Panc1 (cell line): ENCODE data around the gene REN. TPM values are rescaled to one million over a fixed set of nuclear protein-coding genes. Genes with fewer than 3 reads are reported as not detected.
A peak's percentile ranks its signal among the peaks of the same experiment; 100 is the strongest.

Experiments used
- ATAC-seq: fragments of 200-7000 bp; cut with Tn5 transposase; 2 replicates; pipeline ENCODE4 v1.9.1; 2020; ENCODE audit warnings: mild to moderate bottlenecking, moderate library complexity
- BruUV-seq: library from RNA; stranded (reverse); fragments of 400-500 nt; replicated peaks from 2 replicates; lab custom pipeline; 2021; lab: Mats Ljungman, UMichigan
- CTCF ChIA-PET: fragments of 300-600 bp; sonication (Branson Sonifier 250); formaldehyde crosslinking; loops from one replicate; lab custom pipeline; 2022; ENCODE audit warnings: antibody characterized with exemption; lab: Charles Lee
- POLR2A ChIA-PET: fragments of 300-600 bp; sonication (Branson Sonifier 250); formaldehyde crosslinking; loops from one replicate; lab custom pipeline; 2022; ENCODE audit warnings: antibody characterized with exemption; lab: Charles Lee
- DNase-seq: peaks from one replicate; pipeline ENCODE4 v3.0.0-alpha.2; 2010; ENCODE audit warnings: low read depth, low spot score
- H3K27ac ChIP-seq: 2 replicates; pipeline ENCODE4 v1.5.1; 2011; ENCODE audit warnings: mild to moderate bottlenecking, low read length, inconsistent platforms
- H3K27me3 ChIP-seq: fragments of 200-500 bp; sonication (Bioruptor generic); 2 replicates; pipeline ENCODE4 v1.6.0; 2014; ENCODE audit warnings: low read length, inconsistent platforms; ENCODE audit not compliant: control insufficient read depth, insufficient read depth
- H3K36me3 ChIP-seq: fragments of 200-500 bp; sonication (Bioruptor generic); 2 replicates; pipeline ENCODE4 v1.5.1; 2014; ENCODE audit warnings: inconsistent platforms, mild to moderate bottlenecking, low read length, moderate library complexity; ENCODE audit not compliant: control insufficient read depth, insufficient read depth
- H3K4me1 ChIP-seq: 2 replicates; pipeline ENCODE4 v1.5.1; 2011; ENCODE audit warnings: inconsistent platforms, mild to moderate bottlenecking, low read length, moderate library complexity; ENCODE audit not compliant: control insufficient read depth, insufficient read depth
- H3K4me3 ChIP-seq, 2 experiments: 2 replicates each; pipeline ENCODE4 v1.5.1; 2011 to 2012; ENCODE audit warnings: low read depth in 2 of 2, low read length in 2 of 2, mild to moderate bottlenecking in 2 of 2, inconsistent platforms in 1 of 2, moderate library complexity in 1 of 2
- H3K9me3 ChIP-seq: fragments of 200-500 bp; sonication (Bioruptor generic); 2 replicates; pipeline ENCODE4 v1.5.1; 2014; ENCODE audit warnings: low read depth, mild to moderate bottlenecking, inconsistent platforms, low read length, moderate library complexity; ENCODE audit not compliant: control insufficient read depth, insufficient read depth
- POLR2AphosphoS5 ChIP-seq: IDR thresholded peaks from 2 replicates; pipeline ENCODE4 v1.6.1; 2012; ENCODE audit warnings: mild to moderate bottlenecking, low read depth, low read length, moderate library complexity
- SIN3A ChIP-seq: IDR thresholded peaks from 2 replicates; pipeline ENCODE4 v1.6.1; 2012; ENCODE audit warnings: low read depth, mild to moderate bottlenecking, low read length, moderate library complexity, borderline replicate concordance; ENCODE audit not compliant: insufficient read depth
- TCF7L2 ChIP-seq: IDR thresholded peaks from 2 replicates; pipeline ENCODE4 v1.6.1; 2011; ENCODE audit warnings: mild to moderate bottlenecking, low read depth, low read length, inconsistent platforms
- in situ Hi-C: cut with HindIII; loops from 2 replicates; pipeline ENCODE4 v1.10.0; 2016; ENCODE audit warnings: low sequenced_read_pairs, low pct_unique_long_range_greater_than_20kb
- intact Hi-C: fragments of 100-400 bp; cut with micrococcal nuclease; formaldehyde crosslinking; loops from one replicate; pipeline ENCODE4 v1.10.0; 2022; ENCODE audit not compliant: unreplicated experiment
- total RNA-seq: library from RNA; stranded (reverse); gene quantifications from one replicate; pipeline ENCODE4 v1.2.1, GENCODE V29; 2021; ENCODE audit not compliant: unreplicated experiment
- TF ChIP-seq, protein P1 (sequence below), 2 experiments: IDR thresholded peaks; 2 replicates each; pipeline ENCODE4 v1.6.1; 2011 to 2012; ENCODE audit warnings: low read depth in 2 of 2, control low read depth in 1 of 2, low read length in 1 of 2, mild to moderate bottlenecking in 1 of 2, moderate library complexity in 1 of 2; ENCODE audit not compliant: insufficient read depth in 1 of 2
- TF ChIP-seq, protein P2 (sequence below): fragments of 450-650 bp; IDR thresholded peaks from 2 replicates; pipeline ENCODE4 v1.5.1; 2017; ENCODE audit warnings: mild to moderate bottlenecking

The REN gene
- total RNA-seq, 1 experiment from 2014 or later = not detected

DNA sequence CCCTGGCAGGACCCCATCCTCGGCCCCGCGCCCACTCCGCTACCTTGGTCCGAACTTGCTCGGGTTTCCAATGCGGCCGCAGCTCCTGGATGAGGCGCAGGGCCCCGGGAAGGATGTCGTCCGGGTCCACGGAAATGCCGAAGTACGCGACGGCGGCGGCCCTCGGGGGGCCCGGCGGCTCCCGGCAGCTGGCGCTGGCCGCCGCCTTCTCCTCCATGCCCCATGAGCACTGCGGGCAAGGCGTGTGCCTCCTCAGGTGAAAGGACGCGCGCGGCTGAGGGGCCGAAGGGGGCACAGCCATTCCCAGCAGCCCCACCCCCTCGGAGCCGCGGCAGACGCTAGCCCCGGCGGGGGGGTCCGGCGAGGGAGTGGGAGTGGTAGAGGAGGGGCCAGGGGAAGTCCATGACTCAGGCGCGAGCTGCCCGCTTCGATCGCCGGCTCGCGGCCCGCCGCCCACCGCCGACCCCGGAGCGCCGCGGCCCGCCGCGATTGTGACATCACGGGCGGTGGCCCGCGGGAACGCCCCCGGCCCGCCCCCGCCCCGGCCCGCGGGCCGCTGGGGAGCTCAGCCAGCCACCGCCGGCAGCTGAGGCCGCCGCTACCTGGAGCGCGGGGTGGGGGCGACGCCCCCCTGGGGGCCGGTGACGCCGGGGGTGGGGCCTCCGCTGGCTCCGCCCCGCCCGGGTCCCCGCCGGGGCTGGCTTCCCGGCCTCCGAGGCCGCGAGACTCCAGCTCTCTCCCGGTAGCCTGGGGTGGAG, 14.4 kb downstream of the REN start, which contains the start of gene ETNK2:
Gene ETNK2 (minus strand): TSS at position 493 of the 758 bp plus-strand sequence. CDS start 192 bp downstream, at position 301.
- POLR2A ChIA-PET = interaction anchor here (0.5 kb wide), 1 partner anchor 1246 kb away, joined by 3 read pairs; no protein-coding TSS in a partner anchor
- in situ Hi-C loops = no loop called here
- CTCF ChIA-PET = interaction anchor here (0.8 to 1.0 kb wide), 2 partner anchors 11 to 16 kb away, joined by 3 to 4 read pairs; no protein-coding TSS in a partner anchor
- H3K4me1 ChIP-seq = no peaks in the 10 kb centered on the region
- intact Hi-C loops = no loop called here
- no peaks in the 10 kb centered on the region for H3K9me3 ChIP-seq
- no peaks in the 10 kb centered on the region; the same call in 1 of the 2 replicates for H3K27me3 ChIP-seq
- no TSS peak for BruUV-seq
- no peak for TF ChIP-seq TCF7L2
- TF ChIP-seq, protein P1, sequence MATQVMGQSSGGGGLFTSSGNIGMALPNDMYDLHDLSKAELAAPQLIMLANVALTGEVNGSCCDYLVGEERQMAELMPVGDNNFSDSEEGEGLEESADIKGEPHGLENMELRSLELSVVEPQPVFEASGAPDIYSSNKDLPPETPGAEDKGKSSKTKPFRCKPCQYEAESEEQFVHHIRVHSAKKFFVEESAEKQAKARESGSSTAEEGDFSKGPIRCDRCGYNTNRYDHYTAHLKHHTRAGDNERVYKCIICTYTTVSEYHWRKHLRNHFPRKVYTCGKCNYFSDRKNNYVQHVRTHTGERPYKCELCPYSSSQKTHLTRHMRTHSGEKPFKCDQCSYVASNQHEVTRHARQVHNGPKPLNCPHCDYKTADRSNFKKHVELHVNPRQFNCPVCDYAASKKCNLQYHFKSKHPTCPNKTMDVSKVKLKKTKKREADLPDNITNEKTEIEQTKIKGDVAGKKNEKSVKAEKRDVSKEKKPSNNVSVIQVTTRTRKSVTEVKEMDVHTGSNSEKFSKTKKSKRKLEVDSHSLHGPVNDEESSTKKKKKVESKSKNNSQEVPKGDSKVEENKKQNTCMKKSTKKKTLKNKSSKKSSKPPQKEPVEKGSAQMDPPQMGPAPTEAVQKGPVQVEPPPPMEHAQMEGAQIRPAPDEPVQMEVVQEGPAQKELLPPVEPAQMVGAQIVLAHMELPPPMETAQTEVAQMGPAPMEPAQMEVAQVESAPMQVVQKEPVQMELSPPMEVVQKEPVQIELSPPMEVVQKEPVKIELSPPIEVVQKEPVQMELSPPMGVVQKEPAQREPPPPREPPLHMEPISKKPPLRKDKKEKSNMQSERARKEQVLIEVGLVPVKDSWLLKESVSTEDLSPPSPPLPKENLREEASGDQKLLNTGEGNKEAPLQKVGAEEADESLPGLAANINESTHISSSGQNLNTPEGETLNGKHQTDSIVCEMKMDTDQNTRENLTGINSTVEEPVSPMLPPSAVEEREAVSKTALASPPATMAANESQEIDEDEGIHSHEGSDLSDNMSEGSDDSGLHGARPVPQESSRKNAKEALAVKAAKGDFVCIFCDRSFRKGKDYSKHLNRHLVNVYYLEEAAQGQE (IDR thresholded peaks at IDR 0.05; ENCODE audit: insufficient read depth in 1 of 2, low read depth in 2 of 2, low read length in 1 of 2) = no peak
- TF ChIP-seq SIN3A = no peak
- TF ChIP-seq, protein P2, sequence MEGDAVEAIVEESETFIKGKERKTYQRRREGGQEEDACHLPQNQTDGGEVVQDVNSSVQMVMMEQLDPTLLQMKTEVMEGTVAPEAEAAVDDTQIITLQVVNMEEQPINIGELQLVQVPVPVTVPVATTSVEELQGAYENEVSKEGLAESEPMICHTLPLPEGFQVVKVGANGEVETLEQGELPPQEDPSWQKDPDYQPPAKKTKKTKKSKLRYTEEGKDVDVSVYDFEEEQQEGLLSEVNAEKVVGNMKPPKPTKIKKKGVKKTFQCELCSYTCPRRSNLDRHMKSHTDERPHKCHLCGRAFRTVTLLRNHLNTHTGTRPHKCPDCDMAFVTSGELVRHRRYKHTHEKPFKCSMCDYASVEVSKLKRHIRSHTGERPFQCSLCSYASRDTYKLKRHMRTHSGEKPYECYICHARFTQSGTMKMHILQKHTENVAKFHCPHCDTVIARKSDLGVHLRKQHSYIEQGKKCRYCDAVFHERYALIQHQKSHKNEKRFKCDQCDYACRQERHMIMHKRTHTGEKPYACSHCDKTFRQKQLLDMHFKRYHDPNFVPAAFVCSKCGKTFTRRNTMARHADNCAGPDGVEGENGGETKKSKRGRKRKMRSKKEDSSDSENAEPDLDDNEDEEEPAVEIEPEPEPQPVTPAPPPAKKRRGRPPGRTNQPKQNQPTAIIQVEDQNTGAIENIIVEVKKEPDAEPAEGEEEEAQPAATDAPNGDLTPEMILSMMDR = no peak
- TF ChIP-seq POLR2AphosphoS5 = no peak
- no peak within 1 kb of the TSS for H3K27ac ChIP-seq
- DNase-seq (no peak), ATAC-seq (peak; percentile 76)
- peak within 1 kb of the TSS; percentile 58 to 63 for H3K4me3 ChIP-seq
- H3K36me3 ChIP-seq = no peaks in the 10 kb centered on the region

DNA sequence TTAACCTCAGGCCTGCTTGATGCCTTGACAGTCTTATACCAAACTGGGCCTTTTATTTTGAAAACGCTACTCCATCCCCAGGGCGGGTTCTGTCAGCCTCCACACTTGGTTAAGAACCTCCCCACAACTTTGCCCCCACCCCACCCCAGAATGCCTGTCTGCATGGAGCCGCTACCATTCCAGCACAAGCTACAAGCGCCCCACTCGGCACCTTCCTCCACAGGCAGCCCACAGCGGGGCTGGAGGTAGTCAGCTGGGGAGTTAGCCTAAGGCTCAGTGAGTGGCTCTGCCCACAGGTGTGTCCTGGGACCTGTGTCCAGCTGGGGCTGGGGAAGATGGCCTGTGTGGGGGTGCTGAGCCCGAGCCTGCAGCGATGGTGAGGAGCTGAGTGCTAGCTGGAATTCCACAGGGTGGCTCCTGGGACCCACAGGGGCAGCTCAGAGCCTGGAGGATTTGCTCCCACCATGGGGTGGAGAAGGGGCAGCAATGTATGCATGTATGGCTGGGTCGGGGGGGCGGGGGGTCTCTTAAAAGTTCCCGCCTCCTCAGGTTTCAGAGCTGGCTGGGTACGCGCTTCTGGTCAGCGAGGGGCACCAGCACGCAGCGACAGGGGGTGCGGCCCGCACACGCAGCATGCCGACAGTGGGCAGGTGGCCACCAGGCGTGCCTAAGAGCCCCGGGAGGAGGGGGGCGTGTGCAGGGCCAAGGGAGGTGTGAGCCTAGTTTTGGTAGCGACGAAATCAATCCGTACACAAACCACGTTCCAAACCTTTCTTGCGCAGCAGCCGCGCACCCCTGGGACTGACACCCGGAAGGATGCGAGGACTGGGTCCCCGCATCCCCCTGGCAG, 15.2 kb downstream of the REN start:
- intact Hi-C loops = no loop called here
- Histone ChIP-seq H3K9me3 (no peaks in the 10 kb centered on the region), H3K4me1 (no peaks in the 10 kb centered on the region), H3K36me3 (no peaks in the 10 kb centered on the region), H3K27ac (no peak overlapping the region), H3K4me3 (peak overlapping the region; percentile 58 to 63), H3K27me3 (no peaks in the 10 kb centered on the region; the same call in 1 of the 2 replicates)
- DNase-seq (no peak), ATAC-seq (peak; percentile 32)
- no TSS peak for BruUV-seq
- ChIA-PET POLR2A (no interaction called here), CTCF (interaction anchor here (0.6 to 0.8 kb wide), 3 partner anchors 15 to 100 kb away, joined by 3 to 5 read pairs (median 4); no protein-coding TSS in a partner anchor)
- TF ChIP-seq TCF7L2 (no peak), SIN3A (no peak), POLR2AphosphoS5 (no peak)
- TF ChIP-seq, protein P2 = no peak
- TF ChIP-seq, protein P1 (IDR thresholded peaks at IDR 0.05; ENCODE audit: insufficient read depth in 1 of 2, low read depth in 2 of 2, low read length in 1 of 2) = no peak
- in situ Hi-C loops = no loop called here
